HepG2 (cell line): ENCODE measurements around the gene ZNF341. TPM values are rescaled to one million over a fixed set of nuclear protein-coding genes. Genes with fewer than 3 reads are reported as not detected.

Experiments
- CHD4 ChIP-seq: fragments of 200-600 bp; sonication (generic); IDR thresholded peaks from 2 replicates; pipeline ENCODE4 v1.7.0; 2017; ENCODE audit warnings: mild to moderate bottlenecking, low read length, borderline replicate concordance
- HDAC1 ChIP-seq: sonication (generic); formaldehyde crosslinking; IDR thresholded peaks from 2 replicates; pipeline ENCODE4 v1.5.1; 2020; ENCODE audit warnings: mild to moderate bottlenecking, missing genetic modification reagents
- KLF15 ChIP-seq: sonication (generic); formaldehyde crosslinking; IDR thresholded peaks from 2 replicates; pipeline ENCODE4 v1.8.1; 2023; ENCODE audit warnings: borderline replicate concordance, mild to moderate bottlenecking, inconsistent platforms, missing genetic modification reagents, mixed read lengths
- MYC ChIP-seq: sonication (generic); formaldehyde crosslinking; IDR thresholded peaks from 2 replicates; pipeline ENCODE4 v1.9.0; 2021; ENCODE audit warnings: missing genetic modification reagents, borderline replicate concordance
- REPIN1 ChIP-seq: sonication (generic); formaldehyde crosslinking; IDR thresholded peaks from 2 replicates; pipeline ENCODE4 v1.8.0; 2022; ENCODE audit warnings: missing genetic modification reagents, low read depth, mild to moderate bottlenecking, borderline replicate concordance
- RFX1 ChIP-seq: fragments of 450-650 bp; IDR thresholded peaks from 2 replicates; pipeline ENCODE4 v1.6.1; 2017
- TAF15 ChIP-seq: fragments of 200-400 bp; formaldehyde crosslinking; IDR thresholded peaks from one replicate; pipeline ENCODE4 v1.6.1; 2018; ENCODE audit warnings: mild to moderate bottlenecking, low read depth, low read length; ENCODE audit not compliant: poor library complexity, severe bottlenecking
- ZBTB20 ChIP-seq: sonication (generic); formaldehyde crosslinking; IDR thresholded peaks from 2 replicates; pipeline ENCODE4 v1.8.1; 2023; ENCODE audit warnings: missing genetic modification reagents, low read depth, mild to moderate bottlenecking, borderline replicate concordance
- ZFY ChIP-seq: sonication (generic); formaldehyde crosslinking; IDR thresholded peaks from 2 replicates; pipeline ENCODE4 v1.4.0; 2020; ENCODE audit warnings: missing genetic modification reagents
- ZNF251 ChIP-seq: sonication (generic); formaldehyde crosslinking; IDR thresholded peaks from 2 replicates; pipeline ENCODE4 v1.9.0; 2021; ENCODE audit warnings: mild to moderate bottlenecking, missing genetic modification reagents
- ZNF260 ChIP-seq: sonication (generic); formaldehyde crosslinking; IDR thresholded peaks from 2 replicates; pipeline ENCODE4 v1.4.0; 2020; ENCODE audit warnings: missing genetic modification reagents, low read depth, mild to moderate bottlenecking, borderline replicate concordance
- ZNF567 ChIP-seq: sonication (generic); formaldehyde crosslinking; IDR thresholded peaks from 2 replicates; pipeline ENCODE4 v1.8.1; 2023; ENCODE audit warnings: mild to moderate bottlenecking, missing genetic modification reagents, borderline replicate concordance
- ZNF747 ChIP-seq: sonication (generic); formaldehyde crosslinking; IDR thresholded peaks from 2 replicates; pipeline ENCODE4 v1.8.1; 2023; ENCODE audit warnings: missing genetic modification reagents, mild to moderate bottlenecking, borderline replicate concordance
- polyA plus RNA-seq, 8 experiments: library from polyadenylated mRNA; depleted of rRNA in 3 of 8; stranded (reverse) in 7 of 8; unstranded in 1 of 8; fragments of >200 nt; fragmentation: Illumina TruSeq in 4 of 8; extraction: Trizol in 4 of 8; gene quantifications; 2 replicates each; pipeline versions ENCODE4 v1.2.1 to v1.2.3, GENCODE V29; 2011 to 2016; ENCODE audit warnings: low read depth in 4 of 8, missing spikeins in 1 of 8, mixed read lengths in 1 of 8; ENCODE audit not compliant: insufficient read depth in 1 of 8
- total RNA-seq, 5 experiments: library from RNA; depleted of rRNA; stranded (reverse); fragments of >200 nt; fragmentation: Illumina TruSeq; extraction: Trizol; gene quantifications; 2 replicates each; pipeline ENCODE4 v1.2.3, GENCODE V29; 2016; ENCODE audit warnings: low read depth in 1 of 5
- TF ChIP-seq, protein P1 (sequence below): IDR thresholded peaks from 2 replicates; pipeline ENCODE4 v1.6.1; 2012; ENCODE audit warnings: low read length, improper control_type of control experiment
- TF ChIP-seq, protein P2 (sequence below), 2 experiments: fragments of 450-650 bp in 1 of 2; sonication (generic) in 1 of 2; formaldehyde crosslinking in 1 of 2; IDR thresholded peaks; 2 replicates each; pipeline versions ENCODE4 v1.6.1 to v1.8.0; 2016 to 2022; ENCODE audit warnings: antibody characterized with exemption in 1 of 2, mild to moderate bottlenecking in 1 of 2, missing genetic modification reagents in 1 of 2

Gene ZNF341
- total and polyA plus RNA-seq, 2 of the 13 experiments (the other 11 are each of a cell fraction or from before 2014, with no cell fraction given) = 1.1 to 2.2 TPM

DNA sequence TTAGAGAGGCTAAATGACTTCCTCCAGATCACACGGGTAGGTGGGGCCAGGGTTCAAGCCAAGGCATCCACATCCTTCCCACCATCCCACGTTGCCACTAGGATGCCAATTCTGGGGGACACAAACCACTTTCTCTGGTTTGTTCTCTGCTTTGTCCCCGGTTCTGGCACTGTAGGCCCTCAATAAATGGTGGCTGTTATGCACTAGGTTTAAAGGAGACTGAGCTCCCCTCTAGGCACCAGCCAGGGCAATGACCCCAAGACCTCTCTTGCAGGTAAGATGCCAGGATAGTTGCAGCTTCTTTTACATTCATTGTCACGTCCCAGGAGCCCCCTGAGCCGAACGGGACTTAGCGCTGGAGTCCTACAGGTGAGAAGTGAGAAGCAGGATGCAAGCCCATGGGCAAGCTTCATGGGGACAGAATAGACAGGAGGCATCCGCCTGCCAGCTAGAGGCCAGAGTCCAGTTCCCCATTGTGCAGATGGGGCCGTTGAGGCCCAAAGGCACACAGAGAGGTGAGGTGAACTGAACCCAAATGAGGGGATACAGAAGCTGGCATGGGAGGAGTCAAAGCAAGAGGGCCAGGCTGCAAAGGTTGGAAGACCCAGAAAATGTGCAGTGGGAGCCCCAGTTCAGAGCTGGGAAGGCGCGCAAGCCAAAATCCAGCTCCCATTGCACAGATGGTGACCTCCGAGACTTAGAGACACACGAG lies 12.4 kb upstream of the ZNF341 start (continued):
- TF ChIP-seq KLF15 (CRISPR knock-in tag) = no peak
- TF ChIP-seq, protein P1, sequence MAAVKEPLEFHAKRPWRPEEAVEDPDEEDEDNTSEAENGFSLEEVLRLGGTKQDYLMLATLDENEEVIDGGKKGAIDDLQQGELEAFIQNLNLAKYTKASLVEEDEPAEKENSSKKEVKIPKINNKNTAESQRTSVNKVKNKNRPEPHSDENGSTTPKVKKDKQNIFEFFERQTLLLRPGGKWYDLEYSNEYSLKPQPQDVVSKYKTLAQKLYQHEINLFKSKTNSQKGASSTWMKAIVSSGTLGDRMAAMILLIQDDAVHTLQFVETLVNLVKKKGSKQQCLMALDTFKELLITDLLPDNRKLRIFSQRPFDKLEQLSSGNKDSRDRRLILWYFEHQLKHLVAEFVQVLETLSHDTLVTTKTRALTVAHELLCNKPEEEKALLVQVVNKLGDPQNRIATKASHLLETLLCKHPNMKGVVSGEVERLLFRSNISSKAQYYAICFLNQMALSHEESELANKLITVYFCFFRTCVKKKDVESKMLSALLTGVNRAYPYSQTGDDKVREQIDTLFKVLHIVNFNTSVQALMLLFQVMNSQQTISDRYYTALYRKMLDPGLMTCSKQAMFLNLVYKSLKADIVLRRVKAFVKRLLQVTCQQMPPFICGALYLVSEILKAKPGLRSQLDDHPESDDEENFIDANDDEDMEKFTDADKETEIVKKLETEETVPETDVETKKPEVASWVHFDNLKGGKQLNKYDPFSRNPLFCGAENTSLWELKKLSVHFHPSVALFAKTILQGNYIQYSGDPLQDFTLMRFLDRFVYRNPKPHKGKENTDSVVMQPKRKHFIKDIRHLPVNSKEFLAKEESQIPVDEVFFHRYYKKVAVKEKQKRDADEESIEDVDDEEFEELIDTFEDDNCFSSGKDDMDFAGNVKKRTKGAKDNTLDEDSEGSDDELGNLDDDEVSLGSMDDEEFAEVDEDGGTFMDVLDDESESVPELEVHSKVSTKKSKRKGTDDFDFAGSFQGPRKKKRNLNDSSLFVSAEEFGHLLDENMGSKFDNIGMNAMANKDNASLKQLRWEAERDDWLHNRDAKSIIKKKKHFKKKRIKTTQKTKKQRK = no peak
- TF ChIP-seq ZNF567 (CRISPR knock-in tag) = no peak
- peak; percentile 45; the same call in 1 of the 2 replicates for TF ChIP-seq REPIN1 (CRISPR knock-in tag)
- TF ChIP-seq ZBTB20 (CRISPR knock-in tag) = no peak
- no peak for TF ChIP-seq HDAC1 (CRISPR knock-in tag)
- TF ChIP-seq ZNF251 (CRISPR knock-in tag) = peak; percentile 50; the same call in 1 of the 2 replicates
- TF ChIP-seq ZNF747 (CRISPR knock-in tag) = no peak; the same call in 1 of the 2 replicates
- TF ChIP-seq ZFY (CRISPR knock-in tag) = 0 out of 2 replicates have a peak, but pooled peaks have one; percentile 21
- TF ChIP-seq, protein P2, sequence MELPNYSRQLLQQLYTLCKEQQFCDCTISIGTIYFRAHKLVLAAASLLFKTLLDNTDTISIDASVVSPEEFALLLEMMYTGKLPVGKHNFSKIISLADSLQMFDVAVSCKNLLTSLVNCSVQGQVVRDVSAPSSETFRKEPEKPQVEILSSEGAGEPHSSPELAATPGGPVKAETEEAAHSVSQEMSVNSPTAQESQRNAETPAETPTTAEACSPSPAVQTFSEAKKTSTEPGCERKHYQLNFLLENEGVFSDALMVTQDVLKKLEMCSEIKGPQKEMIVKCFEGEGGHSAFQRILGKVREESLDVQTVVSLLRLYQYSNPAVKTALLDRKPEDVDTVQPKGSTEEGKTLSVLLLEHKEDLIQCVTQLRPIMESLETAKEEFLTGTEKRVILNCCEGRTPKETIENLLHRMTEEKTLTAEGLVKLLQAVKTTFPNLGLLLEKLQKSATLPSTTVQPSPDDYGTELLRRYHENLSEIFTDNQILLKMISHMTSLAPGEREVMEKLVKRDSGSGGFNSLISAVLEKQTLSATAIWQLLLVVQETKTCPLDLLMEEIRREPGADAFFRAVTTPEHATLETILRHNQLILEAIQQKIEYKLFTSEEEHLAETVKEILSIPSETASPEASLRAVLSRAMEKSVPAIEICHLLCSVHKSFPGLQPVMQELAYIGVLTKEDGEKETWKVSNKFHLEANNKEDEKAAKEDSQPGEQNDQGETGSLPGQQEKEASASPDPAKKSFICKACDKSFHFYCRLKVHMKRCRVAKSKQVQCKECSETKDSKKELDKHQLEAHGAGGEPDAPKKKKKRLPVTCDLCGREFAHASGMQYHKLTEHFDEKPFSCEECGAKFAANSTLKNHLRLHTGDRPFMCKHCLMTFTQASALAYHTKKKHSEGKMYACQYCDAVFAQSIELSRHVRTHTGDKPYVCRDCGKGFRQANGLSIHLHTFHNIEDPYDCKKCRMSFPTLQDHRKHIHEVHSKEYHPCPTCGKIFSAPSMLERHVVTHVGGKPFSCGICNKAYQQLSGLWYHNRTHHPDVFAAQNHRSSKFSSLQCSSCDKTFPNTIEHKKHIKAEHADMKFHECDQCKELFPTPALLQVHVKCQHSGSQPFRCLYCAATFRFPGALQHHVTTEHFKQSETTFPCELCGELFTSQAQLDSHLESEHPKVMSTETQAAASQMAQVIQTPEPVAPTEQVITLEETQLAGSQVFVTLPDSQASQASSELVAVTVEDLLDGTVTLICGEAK (IDR thresholded peaks at IDR 0.05) = no peak
- TF ChIP-seq, protein P2 (CRISPR knock-in tag; IDR thresholded peaks at IDR 0.05) = 0 out of 2 replicates have a peak, but pooled peaks have one; percentile 47
- TF ChIP-seq TAF15 = no peak
- no peak for TF ChIP-seq ZNF260 (CRISPR knock-in tag)
- no peak for TF ChIP-seq MYC
- no peak for TF ChIP-seq RFX1
- TF ChIP-seq CHD4 = peak; percentile 94
